ENCODE measurements around the gene SNCA.

SNCA gene

GRCh38 chr4:89752932-89753598, 83.9 kb downstream of the SNCA start:
- DNase-seq, result no peak

DNA sequence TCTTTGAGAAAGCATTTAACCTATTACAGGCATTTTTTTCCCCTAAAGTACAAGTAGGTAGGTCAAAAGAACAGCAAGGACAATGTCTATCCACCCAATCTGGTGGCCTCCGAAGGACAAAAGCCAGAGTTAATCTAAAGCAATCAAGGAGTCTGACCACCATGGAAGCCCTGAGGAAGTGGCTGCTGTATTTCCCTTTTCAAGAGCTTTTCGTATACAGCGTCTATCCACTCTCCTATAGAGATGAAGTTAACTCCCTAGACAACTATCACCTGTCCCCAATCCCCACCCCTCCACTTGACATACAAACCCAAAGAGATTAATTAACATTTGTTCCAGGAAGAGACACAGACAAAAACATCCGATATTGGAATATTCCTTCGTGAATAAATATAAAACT, 85.5 kb downstream of the SNCA start:
- DNase-seq, result no peak

- no peak for DNase-seq
Measured at GRCh38 chr4:89746377-89746776, 90.6 kb downstream of the SNCA start.

DNA sequence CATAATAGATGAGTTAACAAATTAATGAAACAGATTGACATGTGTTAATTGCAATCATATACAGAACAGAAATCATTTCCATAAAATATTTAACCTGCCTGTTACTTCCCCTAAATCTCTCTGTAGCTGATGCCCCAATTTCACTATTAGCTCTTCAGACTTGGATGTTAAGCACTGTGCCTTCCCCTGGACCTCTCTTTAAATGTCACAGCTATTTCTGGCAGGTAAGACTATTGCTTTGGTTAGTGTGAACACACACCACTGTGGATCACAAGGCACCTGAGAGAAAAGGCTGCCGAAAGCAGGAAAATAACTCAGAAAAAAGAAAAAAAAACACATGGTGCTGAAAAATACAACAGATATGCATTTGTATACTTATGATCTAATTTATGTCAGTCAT, 91.3 kb downstream of the SNCA start:
- no peak for DNase-seq

- no peak for DNase-seq
Measured at GRCh38 chr4:89744914-89745313, 92.0 kb downstream of the SNCA start.

DNA sequence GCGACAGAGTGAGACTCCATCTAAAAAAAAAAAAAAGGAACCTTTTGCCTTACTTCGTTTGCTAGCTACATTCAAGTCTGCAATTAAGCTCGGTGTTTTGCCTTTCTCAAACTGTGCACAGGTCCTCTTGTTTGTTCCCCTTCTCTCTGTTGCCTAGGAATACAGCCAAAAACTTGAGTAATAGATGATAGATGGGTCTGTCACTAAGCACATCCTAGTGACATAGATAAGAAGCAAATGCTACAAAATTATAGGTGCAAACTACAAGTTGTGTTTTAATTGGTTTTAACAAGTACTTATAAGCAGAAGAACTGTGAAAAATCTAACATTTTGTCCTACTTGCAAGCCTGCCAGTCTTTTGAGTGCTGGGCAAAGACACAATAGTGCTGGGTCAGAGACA, 95.2 kb downstream of the SNCA start:
- DNase-seq, result no peak

GRCh38 chr4:89739311-89739988, 97.5 kb downstream of the SNCA start:
- no peak for DNase-seq

GRCh38 chr4:89737888-89738287, 99.1 kb downstream of the SNCA start:
- no peak for DNase-seq

DNA sequence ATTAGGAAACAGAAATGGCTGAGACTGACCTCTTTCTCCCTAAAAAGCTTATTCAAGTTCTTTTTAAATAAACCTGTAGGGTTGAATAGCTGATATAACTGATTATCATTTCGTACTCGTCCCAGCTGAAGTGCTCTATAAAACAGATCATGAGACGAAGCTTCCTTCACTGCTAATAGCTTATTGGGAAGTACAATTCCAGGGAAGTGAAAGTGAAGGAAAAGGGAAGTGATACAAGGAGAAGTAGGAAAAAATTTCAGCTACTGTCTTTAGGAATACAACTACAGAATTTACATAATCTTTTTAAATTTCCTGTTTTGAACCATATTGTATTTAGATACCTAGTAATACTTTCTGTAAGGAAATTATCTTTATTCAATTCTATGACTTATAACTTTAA, 103.0 kb downstream of the SNCA start:
- DNase-seq, result no peak

DNA sequence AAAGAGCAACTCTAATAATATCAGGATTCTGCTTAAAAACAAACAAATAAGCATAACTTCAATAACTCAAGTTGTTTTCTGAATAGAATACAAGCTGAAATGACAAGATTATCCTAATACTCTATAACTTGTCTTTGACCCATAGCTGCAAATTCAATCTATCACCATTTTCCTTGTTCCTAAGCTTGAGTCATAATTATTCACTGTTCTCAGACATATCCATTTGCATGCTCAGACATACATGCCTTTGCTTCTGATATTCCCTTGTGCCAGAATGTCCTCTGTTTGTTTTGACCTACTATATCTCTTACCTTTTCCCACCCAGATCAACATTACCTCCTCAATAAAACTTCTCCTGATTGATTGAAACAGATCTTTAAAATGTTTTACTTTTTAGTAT, 109.7 kb downstream of the SNCA start:
- DNase-seq, result no peak

DNA sequence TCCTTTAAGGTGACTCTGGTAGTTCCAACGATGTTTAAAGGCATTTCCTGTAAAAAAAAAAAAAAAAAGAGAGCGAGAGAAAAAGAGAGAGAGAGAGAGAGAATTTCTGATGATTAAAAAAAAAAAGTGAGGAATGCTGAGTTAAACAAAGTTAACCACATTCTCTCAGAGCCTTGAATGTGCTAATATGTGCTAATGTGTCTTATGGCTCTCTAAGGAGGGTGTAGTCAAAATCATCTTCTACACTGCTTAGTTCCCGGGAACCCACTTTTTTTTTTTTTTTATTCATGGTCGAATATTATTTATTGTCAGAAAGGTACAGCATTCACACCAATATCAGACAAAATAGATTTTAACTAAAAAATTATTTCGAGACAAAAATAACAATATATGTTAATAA, 111.7 kb downstream of the SNCA start:
- DNase-seq, result no peak

GRCh38 chr4:89724716-89725115, 112.2 kb downstream of the SNCA start:
- no peak for DNase-seq

GRCh38 chr4:89723096-89723495, 113.9 kb downstream of the SNCA start:
- no peak for DNase-seq

- no peak for DNase-seq
Measured at GRCh38 chr4:89722517-89722916, 114.4 kb downstream of the SNCA start.

DNA sequence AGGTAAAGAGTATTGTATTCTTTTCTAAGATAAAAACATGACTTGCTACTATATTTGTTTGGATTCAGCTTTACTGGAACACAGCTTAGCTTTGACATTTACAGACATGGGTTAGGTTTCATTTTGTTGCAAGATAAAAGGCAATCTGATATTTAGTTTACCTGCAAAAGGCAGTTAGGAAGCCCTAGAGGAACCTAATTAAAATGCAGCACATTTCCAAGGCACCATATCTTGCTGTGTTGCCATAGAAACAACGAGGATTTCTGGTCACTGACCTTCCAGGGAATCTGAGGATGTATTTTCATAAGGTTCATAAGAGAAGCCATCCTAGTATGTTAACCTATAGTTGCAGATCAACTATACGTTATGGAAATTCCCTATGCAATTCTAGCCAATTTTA, 116.0 kb downstream of the SNCA start:
- DNase-seq, result no peak

DNA sequence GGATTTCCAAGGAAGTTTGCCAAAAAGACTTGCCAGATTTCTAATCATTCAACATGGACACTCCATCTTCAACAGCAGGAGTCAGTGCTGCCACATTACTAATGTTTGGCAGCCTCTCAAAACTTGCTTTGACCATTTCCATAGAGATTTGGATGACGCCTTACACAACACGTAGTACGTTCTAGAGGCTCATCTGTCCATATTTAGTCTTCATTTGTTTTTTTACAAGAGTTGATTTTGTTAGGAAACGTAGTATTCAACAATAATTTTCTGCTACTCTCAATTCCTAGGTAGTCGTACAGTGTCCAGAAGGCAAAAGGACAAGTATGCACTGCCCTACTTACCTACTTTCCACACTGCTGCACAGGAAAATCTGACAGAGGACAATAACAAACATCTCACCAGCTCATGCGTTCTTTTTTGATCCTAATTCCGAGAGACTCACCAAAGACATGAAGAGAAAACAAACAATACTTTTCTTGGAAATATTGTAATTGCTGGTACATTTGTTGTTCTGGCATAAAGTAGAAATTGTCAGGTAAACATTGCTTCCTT, 117.3 kb downstream of the SNCA start:
- DNase-seq, result no peak

DNA sequence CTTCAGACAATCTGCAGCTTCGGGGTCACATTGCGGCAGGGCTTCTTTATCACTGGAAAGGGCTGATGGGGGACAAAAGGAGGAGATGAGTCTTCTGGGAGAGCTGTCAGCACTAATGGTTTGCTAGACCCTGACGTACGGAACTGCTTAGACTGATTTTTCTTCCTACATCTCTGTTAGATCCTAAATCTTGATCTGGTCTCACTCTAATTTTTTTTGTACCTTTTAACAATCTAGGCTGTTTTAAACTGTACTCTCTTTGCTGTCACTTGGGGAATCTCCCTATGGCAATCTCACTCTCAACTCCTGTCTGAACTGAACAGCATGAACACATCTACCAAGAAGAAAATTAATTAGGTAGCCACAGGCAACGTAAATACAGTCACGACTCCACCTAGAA, 120.1 kb downstream of the SNCA start:
- no peak for DNase-seq

DNA sequence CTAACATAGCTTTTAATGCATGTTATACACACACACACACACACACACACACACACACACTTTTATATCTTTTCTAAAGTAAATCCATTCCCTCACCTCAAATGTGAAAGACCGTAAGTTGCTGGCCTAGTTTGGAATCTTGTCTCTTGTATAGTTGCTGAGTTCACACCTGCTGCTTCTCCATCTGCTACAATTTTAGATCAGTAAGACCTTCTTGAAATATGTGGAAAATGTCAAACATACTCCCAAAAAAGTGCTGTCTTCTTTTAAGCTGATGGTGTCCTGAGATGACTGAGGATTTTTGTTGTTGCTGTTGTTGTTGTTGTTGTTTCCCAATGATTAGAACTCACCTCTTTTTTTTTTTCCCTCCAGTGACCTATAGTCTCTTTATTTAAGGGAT, 121.3 kb downstream of the SNCA start:
- no peak for DNase-seq

- DNase-seq, result no peak
Measured at GRCh38 chr4:89712827-89713226, 124.1 kb downstream of the SNCA start.

DNA sequence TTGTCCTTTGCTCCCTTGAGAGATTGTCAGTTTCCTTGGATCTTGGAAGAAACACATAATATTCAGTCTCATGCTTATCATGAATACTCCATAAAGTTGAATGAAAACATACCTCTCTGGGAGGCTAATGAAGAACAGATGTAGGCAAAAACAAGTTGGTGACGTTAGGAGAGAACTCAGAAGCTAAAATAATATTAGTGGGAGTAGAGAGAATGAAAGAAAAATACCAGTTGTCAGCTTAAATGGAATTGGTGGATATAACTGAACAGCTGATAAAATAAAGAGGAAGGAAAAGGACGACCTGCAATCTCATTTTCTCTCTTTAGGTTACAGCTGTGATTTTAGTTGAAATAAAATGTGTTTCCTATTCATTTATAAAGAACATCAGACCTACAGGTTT, 124.8 kb downstream of the SNCA start:
- no peak for DNase-seq

DNA sequence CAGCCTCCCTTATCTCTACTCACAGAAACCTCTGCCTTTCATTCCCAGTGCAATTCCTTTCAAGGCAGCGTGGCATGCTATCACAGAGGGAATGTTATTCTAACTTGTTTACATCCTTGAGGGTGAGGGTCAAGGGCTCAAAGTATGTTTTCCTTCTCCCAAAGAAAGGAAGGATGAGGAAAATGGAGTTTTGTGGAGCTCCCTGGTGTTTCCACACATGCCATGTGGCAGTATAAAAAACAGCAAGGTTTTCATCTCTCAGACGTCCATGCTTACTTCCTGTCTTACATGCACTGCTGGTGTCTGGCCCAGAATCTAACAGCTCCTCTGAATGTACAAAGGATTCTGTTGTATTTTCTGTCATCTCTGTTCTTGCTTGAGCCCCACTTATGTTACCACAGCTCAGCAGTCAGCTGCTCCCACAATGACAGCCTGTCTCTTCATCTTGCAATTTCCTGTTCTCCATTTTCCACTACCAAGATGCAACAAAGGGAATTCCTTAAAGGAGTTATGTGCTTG, 128.0 kb downstream of the SNCA start:
- DNase-seq, result no peak

GRCh38 chr4:89707467-89707866, 129.5 kb downstream of the SNCA start:
- no peak for DNase-seq

DNA sequence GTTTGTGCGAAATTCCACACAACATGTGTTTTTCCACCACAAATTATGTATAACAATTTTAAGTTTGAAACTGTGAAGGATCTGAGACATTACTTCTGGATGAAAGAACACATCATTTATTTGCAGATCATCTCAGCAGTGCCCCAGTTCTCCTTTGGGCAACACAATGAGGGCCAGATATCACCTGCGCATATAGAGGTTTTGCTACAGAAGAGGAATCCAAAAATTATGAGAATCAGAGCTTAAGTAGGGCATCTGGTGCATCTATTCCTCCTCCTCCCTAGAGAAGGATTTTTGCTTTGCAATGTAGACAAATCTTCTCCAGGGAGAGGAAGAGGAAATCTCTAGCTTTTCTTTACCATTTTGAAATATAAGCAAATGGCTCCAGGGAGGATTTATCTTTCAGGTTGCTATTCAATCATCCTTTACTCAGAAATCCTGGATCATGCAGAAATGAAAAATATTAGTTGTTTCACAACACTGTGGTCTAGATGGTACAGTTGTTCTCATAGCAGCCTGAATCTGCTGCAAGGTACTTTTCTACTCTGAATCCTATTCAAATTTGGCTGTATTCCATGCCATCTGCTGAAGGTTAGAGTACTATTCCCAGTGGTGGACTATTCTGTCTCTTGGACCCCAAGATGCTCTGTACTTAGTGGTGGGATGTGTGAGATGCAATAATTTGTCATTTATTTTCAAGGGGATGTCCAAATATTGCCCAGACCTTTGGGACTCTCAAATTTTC, 132.1 kb downstream of the SNCA start:
- no peak for DNase-seq

Data from activated naive CD4-positive, alpha-beta T cell (primary cell).